Fibroblast of upper back skin (primary cell): ENCODE measurements around the gene RABGAP1L.
"Not testable (repeated sequence)": the region's sequence is repeated elsewhere in the genome, so short reads cannot be mapped to it uniquely, and the experiment has no call there.

Source experiments
- DNase-seq: peaks from one replicate; pipeline ENCODE4 v3.0.0-alpha.2; 2013

The RABGAP1L gene

GRCh38 chr1:175019524-175019923, 860.2 kb downstream of the RABGAP1L start:
- DNase-seq = no peak

DNA sequence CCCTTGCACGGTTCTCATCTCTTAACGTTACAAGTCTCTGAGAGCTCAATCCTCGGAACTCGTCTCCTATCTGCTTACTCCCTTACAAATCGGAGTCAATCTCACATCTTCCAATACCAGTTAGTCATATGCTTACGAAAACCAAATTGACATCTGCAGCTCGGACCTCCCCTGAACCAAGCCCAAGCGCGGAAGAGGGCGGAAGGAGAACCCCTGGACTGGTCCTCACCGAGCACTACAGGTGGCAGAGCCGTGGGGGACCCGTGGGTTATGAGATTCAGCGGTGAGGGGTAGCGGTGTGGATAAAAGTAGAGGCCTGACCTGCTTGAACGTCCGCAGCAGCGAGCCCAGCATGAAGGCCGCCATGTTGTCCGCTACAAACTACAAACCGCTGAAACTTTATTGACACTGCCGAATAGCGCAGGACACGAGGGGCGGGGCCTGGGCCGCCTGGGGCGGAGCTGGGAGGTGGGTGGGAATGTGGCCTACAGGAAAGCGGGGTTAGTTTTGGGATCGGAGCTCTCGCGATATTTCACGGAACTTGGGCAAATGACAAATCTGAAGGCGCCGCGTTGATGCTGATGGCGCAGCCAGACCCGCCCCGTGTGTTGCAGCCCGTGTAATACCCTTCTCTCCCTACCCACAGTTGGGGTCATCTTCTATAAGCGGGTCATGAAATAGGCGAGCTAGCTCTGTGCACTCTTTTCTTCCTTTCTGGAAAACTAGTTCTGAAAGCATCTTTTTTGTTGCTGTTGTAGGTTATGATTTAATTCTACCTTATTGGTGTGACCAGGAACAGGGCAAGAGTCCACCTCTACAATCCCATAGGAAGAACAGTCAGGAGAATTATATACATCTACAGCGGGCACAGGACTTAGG, 864.0 kb downstream of the RABGAP1L start, which contains the start of gene MRPS14:
TSS of gene MRPS14 (minus strand) at position 383 of the 879 bp plus-strand sequence. CDS start at position 366, 17 bp downstream.
- DNase-seq = peak; percentile 98

- not testable (repeated sequence) for DNase-seq
These were observed 864.6 kb downstream of the RABGAP1L start for GRCh38 chr1:175023922-175024242.

- DNase-seq = no peak
These were observed 865.5 kb downstream of the RABGAP1L start for GRCh38 chr1:175024773-175025172.

- no peak for DNase-seq
These were observed 874.6 kb downstream of the RABGAP1L start for GRCh38 chr1:175033953-175034352.

DNA sequence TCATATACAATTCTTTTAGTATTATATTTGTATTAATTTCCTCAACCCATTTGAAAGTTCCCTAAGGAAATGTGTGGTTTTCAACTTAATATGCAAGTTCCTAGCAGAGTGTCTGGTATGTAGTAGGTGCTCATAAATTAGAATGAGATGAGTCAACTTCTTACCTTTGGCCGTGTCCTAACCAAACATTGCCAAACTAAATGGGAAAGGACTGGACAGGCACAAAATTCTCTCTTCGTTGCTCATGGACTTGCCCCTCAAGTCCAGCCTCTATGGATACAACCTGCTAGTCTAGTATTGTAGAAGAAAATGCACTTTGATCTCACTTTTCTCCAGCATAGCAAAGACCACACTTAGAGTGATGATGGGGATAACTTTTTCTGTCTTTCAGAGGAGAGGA, 875.5 kb downstream of the RABGAP1L start:
- DNase-seq = no peak

DNA sequence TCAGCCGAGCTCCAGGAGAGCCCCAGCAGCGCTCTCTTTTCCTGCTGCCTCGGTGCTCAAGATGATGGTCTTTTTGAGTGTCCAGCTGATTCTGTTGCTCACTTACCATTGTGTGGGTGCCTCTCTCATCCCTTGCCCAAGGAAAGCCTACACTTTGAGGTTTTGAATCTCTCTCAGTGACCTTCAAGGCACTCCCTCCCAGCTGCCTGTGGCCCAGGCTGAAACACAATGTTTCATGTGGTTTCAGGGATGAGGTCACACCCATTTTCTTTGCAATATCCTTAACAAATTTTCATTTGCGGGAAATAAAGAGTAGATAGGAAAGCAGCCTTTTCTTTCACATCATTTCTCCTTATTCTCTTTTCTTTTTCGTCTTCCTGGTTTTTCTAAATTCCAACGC, 876.5 kb downstream of the RABGAP1L start:
- DNase-seq = no peak

DNA sequence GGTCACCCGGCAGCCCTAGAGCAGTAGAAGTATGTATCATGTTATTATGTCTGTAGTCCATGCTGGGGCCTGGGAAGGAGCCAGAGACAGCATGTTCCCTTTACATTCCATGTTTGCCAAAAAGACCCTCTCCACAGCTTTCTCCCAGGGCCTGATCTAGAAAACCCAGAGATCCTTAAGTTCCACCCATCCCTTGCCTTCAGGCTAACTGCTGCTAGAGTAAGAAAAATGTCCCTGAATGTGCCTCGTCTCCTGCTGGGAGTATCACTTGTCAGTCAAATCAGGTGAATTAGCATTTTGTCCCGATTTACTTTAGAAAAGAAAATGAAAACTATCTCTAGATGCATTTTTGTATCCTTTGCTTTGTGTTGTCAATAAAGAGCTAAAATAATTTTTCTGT, 877.2 kb downstream of the RABGAP1L start:
- DNase-seq = no peak

DNA sequence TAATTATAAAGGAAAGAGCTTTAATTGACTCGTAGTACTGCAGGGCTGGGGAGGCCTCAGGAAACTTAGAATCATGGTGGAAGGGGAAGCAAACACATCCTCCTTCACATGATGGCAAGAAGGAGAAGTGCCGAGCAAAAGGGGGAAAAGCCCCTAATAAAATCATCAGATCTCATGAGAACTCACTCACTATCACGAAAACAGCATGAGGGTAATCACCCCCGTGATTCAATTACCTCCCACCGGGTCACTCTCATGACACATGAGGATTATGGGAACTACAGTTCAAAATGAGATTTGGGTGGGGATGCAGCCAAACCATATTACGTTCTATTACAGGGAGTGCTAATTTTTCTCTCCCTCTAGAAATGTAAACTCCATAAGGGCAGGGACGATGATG, 878.1 kb downstream of the RABGAP1L start:
- DNase-seq = no peak

- DNase-seq = no peak
These were observed 881.1 kb downstream of the RABGAP1L start for GRCh38 chr1:175040324-175040879.

DNA sequence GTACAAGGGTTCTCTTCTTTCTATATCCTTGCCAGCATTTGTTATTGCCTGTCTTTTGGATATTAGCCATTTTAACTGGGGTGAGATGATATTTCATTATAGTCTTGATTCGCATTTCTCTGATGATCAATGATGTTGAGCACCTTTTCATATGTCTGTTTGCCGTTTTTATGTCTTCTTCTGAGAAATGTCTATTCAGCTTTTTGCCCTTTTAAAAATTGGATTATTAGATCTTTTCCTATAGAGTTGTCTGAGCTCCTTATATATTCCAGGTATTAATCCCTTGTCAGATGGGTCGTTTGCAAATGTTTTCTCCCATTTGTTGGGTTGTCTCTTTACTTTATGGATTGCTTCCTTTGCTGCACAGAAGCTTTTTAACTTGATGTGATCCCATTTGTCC, 883.3 kb downstream of the RABGAP1L start:
- no peak for DNase-seq

DNA sequence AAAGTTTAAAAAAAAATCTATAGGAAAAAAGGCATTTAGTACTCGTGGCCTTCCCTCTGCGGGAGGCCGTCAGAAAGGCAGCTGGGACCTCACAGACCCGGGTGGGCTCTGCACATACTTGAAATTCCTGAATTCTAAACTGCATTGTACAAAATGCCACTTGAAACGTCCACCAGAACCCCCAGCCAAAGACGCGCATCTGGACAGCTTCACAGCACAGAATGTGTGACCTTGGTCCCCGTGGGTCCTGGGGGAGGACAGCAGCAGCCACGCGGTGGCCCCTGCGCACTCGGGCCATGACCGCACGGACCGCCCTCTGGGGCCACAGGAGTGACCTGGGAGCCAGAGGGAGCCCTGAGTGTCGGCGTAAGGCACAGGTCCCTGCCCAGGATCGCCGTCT, 884.5 kb downstream of the RABGAP1L start:
- DNase-seq = peak; percentile 12

GRCh38 chr1:175044591-175044990, 885.3 kb downstream of the RABGAP1L start:
- not testable (repeated sequence) for DNase-seq
